ENCODE results near the gene SCAP. TPM values are rescaled to one million over a fixed set of nuclear protein-coding genes. Genes with fewer than 3 reads are reported as not detected.
A peak's percentile ranks its signal among the peaks of the same experiment; 100 is the strongest.

The SCAP gene
- total and polyA plus RNA-seq, 10 donors, result 17.8 to 116 (median 91.9) TPM

GRCh38 chr3:47414666-47415587, 60.8 kb downstream of the SCAP start:
- no peak overlapping the region for H3K4me3 ChIP-seq
- DNase-seq, result peak; percentile 69
- intact Hi-C loops (cut with DNase I; ENCODE audit: low total_unique reads), result no loop called here
- H3K27me3 ChIP-seq (replicated peaks in 1 of 7), result no peaks in the 10 kb centered on the region
- peak overlapping the region in 1 of 8 donors; percentile 54 for H3K27ac ChIP-seq
- peaks cover 0 to 98% (median 88%) of the 10 kb centered on the region in 6 donors for H3K36me3 ChIP-seq
- WGBS, 5 donors, result 82 to 89% (median 87%) methylated on average over 13 to 16 of the region's 16 CpGs
- H3K9me3 ChIP-seq, result no peaks in the 10 kb centered on the region
- no peak for TF ChIP-seq POLR2A (IDR thresholded peaks at IDR 0.05)
- no peak for TF ChIP-seq CTCF (IDR thresholded peaks at IDR 0.05 in 8 of 11, conservative IDR thresholded peaks at IDR 0.05 in 3 of 11)
- TF ChIP-seq POLR2AphosphoS5 (IDR thresholded peaks at IDR 0.05), result peak in 2 of 3 donors; percentile 24 to 38
- peaks cover 0 to 18% (median 0%) of the 10 kb centered on the region in 6 donors for H3K4me1 ChIP-seq

- intact Hi-C loops (cut with DNase I; ENCODE audit: low total_unique reads), result no loop called here
- 84 to 100% (median 89%) methylated on average over 2 to 3 of the region's 3 CpGs for WGBS, 5 donors
- H3K27ac ChIP-seq, result peak overlapping the region in 1 of 8 donors; percentile 54
Measured at GRCh38 chr3:47414161-47414564, 61.6 kb downstream of the SCAP start.

GRCh38 chr3:47413751-47414150, 62.0 kb downstream of the SCAP start:
- H3K4me3 ChIP-seq, result no peak overlapping the region
- peak in 1 of 3 donors; percentile 14 for TF ChIP-seq POLR2AphosphoS5 (IDR thresholded peaks at IDR 0.05)
- no peak for TF ChIP-seq POLR2A (IDR thresholded peaks at IDR 0.05)
- TF ChIP-seq CTCF (IDR thresholded peaks at IDR 0.05 in 8 of 11, conservative IDR thresholded peaks at IDR 0.05 in 3 of 11), result no peak
- H3K4me1 ChIP-seq, result peaks cover 0 to 10% (median 0%) of the 10 kb centered on the region in 6 donors
- H3K9me3 ChIP-seq, result no peaks in the 10 kb centered on the region
- H3K27ac ChIP-seq, result peak overlapping the region in 1 of 8 donors; percentile 54
- H3K27me3 ChIP-seq (replicated peaks in 1 of 7), result no peaks in the 10 kb centered on the region
- intact Hi-C loops (cut with DNase I; ENCODE audit: low total_unique reads), result no loop called here
- peaks cover 0 to 98% (median 89%) of the 10 kb centered on the region in 6 donors for H3K36me3 ChIP-seq
- no peak for DNase-seq
- 93 to 98% (median 95%) methylated on average over 7 of the region's 7 CpGs for WGBS, 5 donors

More at GRCh38 chr3:47414161-47414564, 61.6 kb downstream of the SCAP start:
- peaks cover 0 to 14% (median 0%) of the 10 kb centered on the region in 6 donors for H3K4me1 ChIP-seq
- no peaks in the 10 kb centered on the region for H3K9me3 ChIP-seq
- peaks cover 0 to 98% (median 89%) of the 10 kb centered on the region in 6 donors for H3K36me3 ChIP-seq
- peak; percentile 70 for DNase-seq
- H3K4me3 ChIP-seq, result no peak overlapping the region
- H3K27me3 ChIP-seq (replicated peaks in 1 of 7), result no peaks in the 10 kb centered on the region
- TF ChIP-seq POLR2AphosphoS5 (IDR thresholded peaks at IDR 0.05), result peak in 2 of 3 donors; percentile 14 to 24
- no peak for TF ChIP-seq CTCF (IDR thresholded peaks at IDR 0.05 in 8 of 11, conservative IDR thresholded peaks at IDR 0.05 in 3 of 11)

All from spleen (tissue), 11 donors.